Measurements from ENCODE around the gene ERGIC2.
"Not testable (repeated sequence)": the region's sequence is repeated elsewhere in the genome, so short reads cannot be mapped to it uniquely, and the experiment has no call there.

ERGIC2 gene, protein sequence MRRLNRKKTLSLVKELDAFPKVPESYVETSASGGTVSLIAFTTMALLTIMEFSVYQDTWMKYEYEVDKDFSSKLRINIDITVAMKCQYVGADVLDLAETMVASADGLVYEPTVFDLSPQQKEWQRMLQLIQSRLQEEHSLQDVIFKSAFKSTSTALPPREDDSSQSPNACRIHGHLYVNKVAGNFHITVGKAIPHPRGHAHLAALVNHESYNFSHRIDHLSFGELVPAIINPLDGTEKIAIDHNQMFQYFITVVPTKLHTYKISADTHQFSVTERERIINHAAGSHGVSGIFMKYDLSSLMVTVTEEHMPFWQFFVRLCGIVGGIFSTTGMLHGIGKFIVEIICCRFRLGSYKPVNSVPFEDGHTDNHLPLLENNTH

DNA sequence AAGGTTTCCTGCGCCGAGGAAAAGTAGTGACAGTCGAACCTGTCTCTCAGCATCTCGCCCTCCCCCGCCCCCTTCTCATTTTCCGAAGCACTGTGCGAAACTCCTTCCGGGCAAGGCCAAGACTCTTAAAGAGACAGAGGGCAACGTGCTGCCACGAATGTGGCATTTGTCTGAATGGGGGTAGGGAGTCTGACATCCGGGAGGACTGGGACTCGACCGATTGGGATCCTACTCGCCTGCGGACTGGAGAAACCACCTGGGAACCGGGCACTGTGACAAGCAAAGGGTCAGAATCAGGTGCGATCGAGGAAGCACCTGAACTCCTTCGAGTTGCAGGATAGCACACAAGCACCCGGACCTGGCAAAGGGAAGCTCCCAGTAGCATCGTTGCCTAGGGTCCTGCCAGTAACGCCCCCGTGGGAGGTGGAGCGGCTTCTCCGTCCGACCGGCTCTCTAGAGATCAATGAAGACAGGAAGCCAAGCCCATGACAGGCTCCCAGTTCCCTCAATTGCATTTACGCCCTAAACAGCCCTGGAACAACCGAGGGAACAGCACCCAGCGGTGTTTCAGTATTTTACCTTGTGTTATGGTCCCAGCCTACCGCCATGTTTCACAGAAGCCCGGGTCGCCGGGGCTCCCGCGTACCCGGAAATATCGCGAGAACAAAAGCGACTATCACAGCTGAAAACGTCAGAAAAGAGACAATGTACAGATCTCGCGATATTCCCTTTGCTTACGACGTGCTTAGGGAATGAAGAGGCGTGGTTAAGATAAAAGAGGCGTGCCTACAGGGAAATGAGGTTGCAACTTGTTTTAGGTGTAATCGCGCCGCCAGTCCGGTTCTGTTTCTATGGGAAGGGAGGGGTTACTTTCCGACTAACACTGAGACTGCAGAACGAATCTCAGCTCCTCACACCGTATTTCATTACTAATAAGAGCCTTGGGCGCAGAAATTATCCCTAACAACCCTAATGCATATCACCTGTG, at the start of gene ERGIC2:
Gene ERGIC2 (minus strand): TSS at position 637 of the 988 bp plus-strand sequence. CDS start 9,539 bp downstream, outside the sequence.
- peak; percentile 99 for DNase-seq

DNA sequence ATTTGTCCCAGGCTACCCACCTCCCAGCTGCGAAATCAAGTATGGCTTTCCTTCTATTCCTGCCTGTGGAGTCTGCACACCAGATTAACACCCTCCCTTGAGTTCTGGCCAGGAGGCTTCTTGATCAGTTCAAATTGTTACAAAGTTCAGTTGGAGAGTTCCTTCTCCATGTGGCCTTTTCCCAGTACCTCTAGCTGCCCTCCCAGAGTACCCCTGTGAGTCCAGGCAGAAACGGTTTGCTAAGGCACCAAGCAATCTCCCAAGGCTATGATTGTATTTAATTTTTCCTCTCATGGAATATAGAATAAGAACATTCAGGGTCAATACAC, 49.7 kb upstream of the ERGIC2 start:
- no peak for DNase-seq

DNA sequence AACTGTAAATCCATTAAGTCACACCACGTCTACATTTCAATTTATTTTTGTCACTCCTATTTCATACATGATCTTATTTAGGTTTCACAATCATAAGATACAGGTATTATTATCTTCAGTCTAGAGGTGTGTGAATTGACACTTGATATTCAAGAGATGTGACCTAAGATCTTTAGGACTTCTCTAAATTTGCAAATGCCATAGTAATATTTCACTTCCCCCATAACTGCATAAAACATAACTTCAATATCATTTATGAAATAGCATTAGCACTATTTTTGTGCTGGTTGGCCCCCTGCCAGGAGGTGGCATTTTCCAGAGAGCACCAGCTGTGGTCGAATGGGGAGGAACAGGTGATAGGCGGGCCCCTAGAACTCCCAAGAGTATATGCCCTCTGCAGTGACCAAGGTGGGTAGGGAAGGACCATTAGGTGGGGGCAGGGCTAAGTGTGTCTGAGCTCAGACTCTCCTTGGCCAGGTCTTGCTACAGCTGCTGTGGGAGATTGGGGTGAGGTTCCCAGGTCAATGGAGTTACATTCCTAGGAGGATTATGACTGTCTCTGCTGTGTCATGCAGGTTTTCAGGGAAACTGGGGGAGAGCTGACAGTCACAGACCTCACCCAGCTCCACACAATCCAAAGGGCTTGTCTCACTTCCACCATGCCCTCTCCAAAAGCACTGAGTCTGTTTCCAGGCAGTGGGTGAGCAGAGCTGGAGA, 49.2 kb upstream of the ERGIC2 start:
- no peak for DNase-seq

DNA sequence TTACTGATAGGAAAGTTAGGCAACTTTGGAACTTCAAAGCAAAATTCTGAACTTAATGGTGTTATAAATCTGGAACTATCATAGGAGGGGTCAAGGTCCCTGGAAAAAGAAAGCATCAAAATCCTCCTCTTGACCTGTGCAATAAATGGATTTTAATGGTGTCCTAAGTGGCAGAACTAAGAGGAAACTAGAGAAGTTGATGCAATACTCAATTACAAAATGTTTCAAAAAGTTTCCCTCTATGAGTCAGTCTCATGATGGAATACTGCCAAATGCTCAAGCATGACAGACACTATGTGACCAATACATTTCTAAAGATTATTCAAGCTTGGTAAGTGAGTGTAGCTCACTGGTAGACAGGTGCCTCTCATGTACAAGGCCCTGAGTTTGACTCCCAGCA, 47.7 kb upstream of the ERGIC2 start:
- peak; percentile 60 for DNase-seq

DNA sequence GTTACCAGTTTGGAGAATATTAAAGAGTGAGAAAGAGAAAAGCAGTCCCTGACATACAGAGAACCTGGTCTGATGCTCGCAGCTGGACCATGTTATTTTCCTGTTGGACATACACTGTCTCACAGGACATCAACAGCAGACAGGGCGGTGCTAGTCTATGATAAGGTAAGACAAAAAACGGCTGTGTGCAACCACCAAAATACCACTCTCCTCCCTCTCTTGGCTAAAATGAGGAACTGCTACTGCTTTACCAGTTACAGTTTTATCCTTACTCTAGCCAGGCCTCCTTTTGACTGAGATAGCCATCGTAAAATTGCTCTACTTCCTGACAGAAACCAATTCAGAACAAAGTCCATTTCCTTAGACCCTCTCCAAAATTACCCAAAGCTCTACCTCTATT, 47.0 kb upstream of the ERGIC2 start:
- no peak for DNase-seq

DNA sequence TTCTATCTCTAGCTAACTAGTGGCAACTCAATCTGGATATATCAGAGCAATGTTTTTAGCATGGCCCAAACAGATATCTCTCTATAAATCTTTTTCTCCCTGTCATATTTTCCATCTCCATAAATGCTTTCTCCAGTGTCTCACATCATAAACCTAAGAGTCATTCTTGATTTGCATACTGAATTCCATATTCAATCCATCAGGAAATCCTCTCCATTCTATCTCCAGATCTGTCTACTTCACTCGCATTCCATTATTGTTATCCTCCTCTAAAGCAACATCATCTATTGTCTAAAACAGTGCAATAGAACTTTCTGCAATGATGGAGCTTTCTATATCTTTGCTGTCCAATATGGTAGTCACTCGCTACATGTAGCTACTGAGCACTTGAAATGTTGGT, 45.5 kb upstream of the ERGIC2 start:
- DNase-seq, result no peak

DNA sequence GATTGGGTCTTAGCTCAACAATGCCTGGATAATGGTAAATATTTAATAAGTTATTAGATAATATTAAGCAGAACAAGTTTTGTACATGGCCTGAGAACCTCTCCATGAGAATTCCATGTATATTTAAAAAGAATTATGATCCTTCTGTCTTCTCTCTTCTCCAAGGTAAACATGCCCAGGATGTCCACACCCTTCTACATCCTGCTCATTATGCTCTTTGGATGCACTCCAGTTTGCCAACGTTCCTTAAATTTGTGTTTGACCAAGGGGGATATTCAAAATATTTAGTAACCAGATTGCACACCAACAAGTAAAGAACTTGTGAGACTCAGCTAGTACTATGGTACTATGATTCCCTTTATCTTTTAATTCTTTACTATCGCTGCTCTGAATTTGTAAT, 44.8 kb upstream of the ERGIC2 start:
- no peak for DNase-seq

DNA sequence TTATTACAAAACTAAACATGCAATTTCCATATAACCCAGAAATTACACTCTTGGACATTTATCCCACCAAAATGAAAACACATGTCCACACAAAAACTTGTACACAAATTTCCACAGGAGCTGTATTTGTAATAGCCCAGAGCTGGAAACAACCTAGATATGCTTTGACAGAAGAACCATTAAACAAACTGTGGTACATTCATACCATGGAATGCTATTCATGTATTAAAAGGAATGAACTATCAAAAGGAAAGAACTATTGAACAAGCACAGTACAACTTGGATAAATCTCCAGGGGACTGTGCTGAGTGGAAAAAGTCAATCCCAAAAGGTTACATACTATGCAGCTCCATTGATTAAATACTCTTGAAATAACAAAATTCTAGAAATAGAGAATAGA, 35.8 kb upstream of the ERGIC2 start:
- no peak for DNase-seq

DNA sequence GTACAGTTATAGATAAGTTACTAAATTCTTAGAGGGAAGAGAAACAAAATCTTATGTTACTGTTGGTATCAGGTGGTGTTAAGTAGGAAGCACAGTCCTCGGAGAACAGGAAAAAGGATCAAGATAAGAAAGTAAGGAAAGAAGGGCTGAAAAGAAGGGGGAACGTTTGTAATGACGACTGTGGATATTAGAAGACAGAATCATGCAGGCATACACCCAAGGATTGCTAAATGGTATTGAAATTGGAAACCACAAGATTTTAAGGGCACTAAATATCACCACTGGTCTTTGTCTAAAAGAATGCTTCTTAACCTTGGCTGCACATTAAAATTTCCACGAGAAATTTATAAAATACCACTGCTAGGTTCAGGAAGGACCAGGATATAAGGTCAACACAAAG, 34.1 kb upstream of the ERGIC2 start:
- DNase-seq, result no peak

DNA sequence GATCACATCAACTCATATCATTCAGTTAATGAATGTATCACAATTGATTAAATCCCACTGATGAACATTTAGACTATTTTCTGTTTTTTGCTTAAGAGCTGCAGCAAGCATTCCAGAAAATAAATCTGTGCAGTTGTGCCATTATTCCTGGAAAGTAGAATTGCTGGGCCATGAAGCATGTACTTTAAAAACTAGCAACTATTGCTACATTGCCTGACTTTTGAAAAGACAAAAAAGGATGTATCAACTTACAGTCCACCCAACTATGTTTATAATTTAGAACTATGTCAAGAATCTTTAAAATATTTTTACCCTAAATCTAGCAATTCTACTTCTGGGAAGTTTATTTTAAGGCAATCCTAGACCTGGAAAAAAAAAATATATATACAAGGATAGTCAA, 33.4 kb upstream of the ERGIC2 start:
- DNase-seq, result peak; percentile 3

DNA sequence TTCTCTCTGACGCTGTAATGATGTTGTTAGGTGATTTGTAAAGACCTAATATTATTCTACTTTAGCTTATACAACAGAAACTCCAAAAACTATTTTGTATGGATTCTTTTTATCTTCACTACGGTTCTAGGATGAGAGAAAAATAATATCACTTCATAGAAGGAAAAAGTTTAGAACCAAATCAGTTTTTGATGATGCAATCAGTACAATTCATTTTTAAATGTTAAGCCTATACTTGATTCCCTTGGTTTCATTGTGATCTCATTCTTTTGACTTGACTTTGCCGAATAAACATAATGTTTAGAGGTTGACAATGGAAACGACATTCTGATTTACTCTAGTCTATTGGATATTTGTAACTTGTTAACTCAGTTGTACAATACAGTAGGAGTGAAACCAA, 24.6 kb upstream of the ERGIC2 start:
- no peak for DNase-seq

DNA sequence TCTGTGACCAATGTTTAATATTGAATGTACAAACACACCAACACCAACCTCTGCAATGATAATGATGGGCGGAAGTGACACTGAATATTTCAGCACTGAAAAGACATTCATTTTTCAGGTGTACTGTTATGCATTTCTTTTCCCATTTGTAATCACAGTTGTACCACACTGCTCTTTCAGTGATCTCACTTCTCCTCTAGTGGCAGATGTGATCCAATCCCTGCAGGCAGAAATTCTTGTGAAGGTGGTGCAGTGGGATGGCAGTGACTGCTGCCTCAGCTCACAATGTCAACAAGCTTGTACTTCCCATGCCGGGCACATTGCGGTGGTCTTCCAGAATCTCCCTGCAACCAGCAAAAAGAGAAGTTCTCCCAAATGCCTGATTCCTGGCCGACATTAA, 23.0 kb upstream of the ERGIC2 start:
- DNase-seq, result no peak

DNA sequence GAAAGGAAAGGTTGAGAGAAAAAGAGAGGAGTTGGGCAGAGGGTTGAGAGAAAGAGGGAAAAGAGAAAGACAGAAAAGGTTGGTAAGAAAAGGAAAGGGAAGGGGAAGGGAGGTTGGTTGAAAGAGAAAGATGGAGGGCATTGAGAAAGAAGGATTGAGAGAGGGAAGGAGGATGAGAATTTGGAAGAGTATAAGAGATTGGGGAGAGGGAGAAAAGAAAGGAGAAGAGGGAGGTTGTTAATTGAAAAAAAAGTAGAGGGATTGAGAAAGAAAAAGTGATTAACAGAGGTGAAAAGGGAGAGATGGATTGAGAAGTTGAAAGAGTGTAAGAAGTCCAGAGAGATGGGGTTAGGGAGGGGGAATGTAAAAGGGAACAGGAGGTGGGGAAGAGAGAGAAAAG, 21.5 kb upstream of the ERGIC2 start:
- DNase-seq, result no peak

DNA sequence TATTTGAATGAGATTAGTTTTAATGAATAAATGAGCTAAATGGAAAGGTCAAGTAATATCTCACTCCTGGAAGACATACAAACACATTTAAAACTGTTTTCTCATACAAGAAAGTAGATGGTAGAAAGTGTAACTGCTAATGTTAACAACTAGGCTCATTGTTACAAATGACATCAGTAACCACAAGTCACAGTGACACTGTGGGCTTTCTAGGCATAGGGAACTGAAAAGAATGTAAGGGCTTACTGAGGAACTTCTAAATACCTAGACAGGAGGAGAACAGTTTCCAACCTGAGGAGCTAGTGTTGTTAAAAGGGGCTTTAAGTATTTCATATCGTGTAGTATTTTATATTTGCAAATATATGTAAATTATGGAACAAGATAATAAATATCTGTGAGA, 17.5 kb upstream of the ERGIC2 start:
- DNase-seq, result no peak

DNA sequence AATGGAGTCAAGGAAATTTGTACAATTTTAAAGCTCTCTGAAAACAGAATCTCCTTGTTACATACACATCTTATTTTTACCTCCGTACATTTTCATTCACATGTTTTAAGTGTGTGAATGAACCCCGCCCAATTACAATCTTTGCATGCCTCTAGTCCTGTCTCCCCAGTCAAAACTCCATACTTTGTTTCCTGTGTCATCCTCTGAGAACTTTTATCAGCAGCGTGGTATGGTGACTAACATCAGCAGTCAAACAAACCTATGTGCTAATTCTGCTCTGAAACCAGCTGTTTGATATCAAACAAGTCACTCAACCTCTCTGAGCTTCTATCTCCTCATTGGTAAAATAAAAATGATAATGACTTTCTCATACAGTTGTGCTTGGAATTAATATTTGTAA, 15.8 kb upstream of the ERGIC2 start:
- peak; percentile 9 for DNase-seq

DNA sequence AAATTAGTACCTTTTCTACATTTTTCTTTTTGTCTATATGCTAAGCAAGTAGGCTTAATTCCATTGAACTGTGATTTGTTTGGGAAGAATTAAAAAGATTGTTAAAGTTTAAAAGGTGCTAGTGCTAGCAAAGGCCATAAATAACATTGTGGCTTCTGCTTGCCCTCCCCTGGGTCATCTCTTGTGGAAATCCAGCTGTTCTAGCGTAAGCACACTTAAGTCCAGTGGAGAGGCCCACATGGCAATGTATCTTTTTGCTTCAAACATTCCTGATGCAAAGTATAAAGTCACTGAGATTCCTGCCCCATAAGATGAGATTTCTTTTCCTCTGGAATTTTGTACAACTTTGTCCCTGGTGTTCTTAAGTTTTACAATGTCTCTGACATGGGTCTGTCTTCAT, 14.4 kb upstream of the ERGIC2 start:
- DNase-seq, result no peak

DNA sequence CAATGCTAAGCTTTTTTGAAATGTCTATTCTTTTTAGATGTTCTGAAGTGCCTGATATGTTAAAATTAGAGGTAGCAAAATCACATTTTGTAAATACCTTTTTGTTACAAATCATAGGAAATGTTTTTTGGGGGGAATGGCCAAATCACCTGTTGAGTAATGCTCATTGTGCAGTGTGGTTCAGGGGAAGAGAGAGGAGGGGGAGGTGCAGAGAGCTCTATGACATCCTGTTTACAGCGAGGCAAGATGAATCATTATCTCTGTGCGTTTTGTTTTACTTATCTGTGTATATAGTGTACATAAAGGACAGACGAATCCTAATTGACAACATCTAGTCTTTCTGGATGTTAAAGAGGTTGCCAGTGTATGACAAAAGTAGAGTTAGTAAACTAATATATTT, 9.4 kb upstream of the ERGIC2 start:
- not testable (repeated sequence) for DNase-seq

DNA sequence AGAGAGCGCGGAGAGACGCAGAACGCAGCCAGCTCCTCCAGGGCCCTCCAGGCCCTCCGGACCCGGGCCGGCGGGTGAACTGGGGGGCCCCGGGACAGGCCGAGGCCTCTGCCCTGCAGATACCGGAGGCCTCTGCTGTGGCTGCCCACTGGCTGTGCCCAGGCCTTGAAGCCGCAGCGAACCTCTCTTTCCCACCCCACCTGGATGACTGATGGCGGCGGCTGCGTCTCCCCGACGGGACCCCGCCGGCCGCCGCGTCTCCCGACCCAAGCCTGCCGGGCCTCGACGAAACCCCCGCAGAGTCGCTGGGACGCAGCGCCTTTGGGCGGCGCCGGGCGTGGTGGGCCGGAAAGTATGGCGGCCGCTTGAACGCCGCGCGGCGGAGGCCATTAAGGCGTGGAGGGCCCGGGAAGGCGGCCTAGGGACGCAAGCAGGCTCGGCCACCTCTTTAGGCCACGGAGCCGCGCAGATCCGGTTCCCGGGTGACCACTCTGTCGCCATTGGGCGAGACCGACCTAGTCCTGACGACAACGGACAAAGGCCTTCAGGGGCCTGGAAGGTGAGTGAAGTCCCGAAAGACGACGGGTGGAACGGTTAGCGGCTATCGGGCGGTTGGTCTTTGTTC, 8.4 kb upstream of the ERGIC2 start:
- DNase-seq, result no peak

DNA sequence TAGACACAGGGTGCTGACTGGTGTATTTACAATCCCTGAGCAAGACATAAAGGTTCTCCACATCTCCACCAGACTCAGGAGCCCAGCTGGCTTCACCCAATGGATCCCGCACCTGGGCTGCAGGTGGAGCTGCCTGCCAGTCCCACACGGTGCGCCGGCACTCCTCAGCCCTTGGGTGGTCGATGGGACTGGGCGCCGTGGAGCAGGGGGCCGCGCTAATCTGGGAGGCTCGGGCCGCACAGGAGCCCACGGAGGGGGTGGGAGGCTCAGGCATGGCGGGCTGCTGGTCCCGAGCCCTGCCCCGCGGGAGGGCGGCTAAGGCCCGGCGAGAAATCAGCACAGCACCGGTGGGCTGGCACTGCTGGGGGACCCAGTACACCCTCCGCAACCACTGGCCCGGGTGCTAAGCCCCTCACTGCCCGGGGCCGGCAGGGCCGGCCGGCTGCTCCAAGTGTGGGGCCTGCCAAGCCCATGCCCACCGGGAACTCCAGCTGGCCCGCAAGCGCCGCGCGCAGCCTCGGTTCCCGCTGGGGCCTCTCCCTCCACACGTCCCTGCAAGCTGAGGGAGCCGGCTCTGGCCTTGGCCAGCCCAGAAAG, 5.2 kb upstream of the ERGIC2 start:
- DNase-seq, result not testable (repeated sequence)

DNA sequence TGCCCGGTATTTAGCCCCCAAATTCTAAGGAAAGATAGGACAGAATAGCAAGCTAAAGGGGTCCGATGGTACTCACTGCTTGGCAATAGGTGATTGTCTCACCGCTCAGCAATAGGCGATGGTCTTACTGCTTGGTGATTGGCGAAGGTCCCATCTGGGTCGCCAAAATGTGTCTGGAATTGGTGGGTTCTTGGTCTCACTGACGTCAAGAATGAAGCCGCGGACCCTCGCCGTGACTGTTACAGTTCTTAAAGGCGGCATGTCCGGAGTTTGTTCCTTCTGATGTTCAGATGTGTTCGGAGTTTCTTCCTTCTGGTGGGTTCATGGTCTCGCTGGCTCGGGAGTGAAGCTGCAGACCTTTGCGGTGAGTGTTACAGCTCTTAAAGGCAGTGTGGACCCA, 4.2 kb upstream of the ERGIC2 start:
- not testable (repeated sequence) for DNase-seq

DNA sequence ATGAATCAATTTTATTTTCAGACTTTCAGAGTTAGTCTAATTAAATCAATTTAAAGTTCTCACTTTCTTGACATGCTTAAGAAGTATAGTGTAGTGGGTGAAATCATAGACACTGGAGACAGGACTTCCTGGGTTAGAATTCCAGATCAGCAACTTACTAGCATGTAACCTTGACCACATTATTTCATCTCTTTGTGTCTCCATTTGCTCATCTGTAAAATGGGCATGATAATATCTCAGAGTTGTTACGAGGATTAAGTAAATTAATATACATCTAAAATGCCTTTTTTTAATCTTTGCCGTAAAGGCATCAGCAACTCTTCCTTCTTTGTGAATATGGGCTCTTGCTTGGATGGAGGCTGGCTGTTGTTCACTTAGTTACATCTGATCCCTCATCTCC, 1.3 kb upstream of the ERGIC2 start:
- no peak for DNase-seq

DNA sequence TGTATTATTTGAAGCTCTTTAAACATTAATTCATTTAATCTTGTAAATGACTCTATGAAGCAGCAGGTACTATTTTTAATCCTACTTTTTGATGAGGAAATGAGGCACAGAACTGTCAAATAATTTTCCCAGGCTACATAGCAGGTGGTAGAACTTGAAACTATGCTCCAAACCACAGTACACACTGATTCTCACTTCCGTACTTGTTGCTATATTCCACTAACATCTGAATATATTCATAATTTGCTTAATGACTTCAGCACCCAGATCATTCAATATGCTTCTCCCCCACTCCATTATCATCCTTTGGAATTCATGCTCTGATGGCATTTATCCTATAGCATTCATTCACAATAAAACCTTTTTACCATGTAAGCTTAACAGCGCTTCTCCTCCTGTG, 4.9 kb downstream of the ERGIC2 start:
- no peak for DNase-seq

DNA sequence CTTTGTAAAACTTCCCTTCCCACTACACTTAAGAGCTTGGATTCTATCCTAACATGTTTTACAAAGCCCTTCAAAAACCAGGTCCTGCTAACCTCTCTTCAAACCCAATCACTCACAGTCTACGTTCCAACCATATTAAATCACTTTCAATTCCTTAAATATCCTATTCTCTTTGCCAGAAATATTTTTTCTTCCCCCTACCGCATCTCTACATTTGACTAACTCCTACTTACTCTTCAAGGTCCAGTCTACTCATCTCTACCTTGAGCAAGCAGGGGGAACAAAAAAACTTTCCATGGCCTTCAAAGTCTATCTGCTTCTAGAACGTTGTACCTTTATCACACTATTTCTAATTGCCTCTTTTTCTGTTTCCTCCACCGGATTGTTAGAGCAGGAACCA, 6.1 kb downstream of the ERGIC2 start:
- no peak for DNase-seq
